ENCODE results near the gene ELMO1.

- TF ChIP-seq CTCF (optimal IDR thresholded peaks at IDR 0.05 in 1 of 3, IDR thresholded peaks at IDR 0.05 in 1 of 3, conservative IDR thresholded peaks at IDR 0.05 in 1 of 3; ENCODE audit: extremely low read depth in 1 of 3, insufficient read depth in 2 of 3, low read length in 3 of 3) (no peak), EZH2 (IDR thresholded peaks at IDR 0.05; ENCODE audit: low read length) (no peak)
Measured at GRCh38 chr7:37418381-37418780, 30.3 kb downstream of the ELMO1 start.

Data from keratinocyte (primary cell).